RWPE2 (cell line): ENCODE results near the gene KEAP1.

ENCODE experiments used
- ATAC-seq: fragments of 200-7000 bp; cut with Tn5 transposase; 3 replicates; pipeline ENCODE4 v1.9.1; 2021; ENCODE audit warnings: low read depth
- DNase-seq: peaks from one replicate; pipeline ENCODE4 v3.0.0-alpha.2; 2020; ENCODE audit warnings: low spot score
- H3K27ac ChIP-seq: fragments of 450-650 bp; 2 replicates; pipeline ENCODE4 v1.5.1; 2017; ENCODE audit warnings: mild to moderate bottlenecking; ENCODE audit not compliant: poor library complexity, severe bottlenecking
- H3K27me3 ChIP-seq: fragments of 250-450 bp; sonication (Bioruptor Pico); 2 replicates; pipeline ENCODE4 v1.5.1; 2021; ENCODE audit warnings: mild to moderate bottlenecking, moderate library complexity; ENCODE audit not compliant: insufficient read depth, poor library complexity, severe bottlenecking
- H3K36me3 ChIP-seq: fragments of 250-450 bp; sonication (Bioruptor Pico); 2 replicates; pipeline ENCODE4 v1.5.1; 2020; ENCODE audit warnings: low read depth, mild to moderate bottlenecking, moderate library complexity
- H3K4me1 ChIP-seq: fragments of 250-450 bp; sonication (Bioruptor Pico); 2 replicates; pipeline ENCODE4 v1.5.1; 2021; ENCODE audit warnings: mild to moderate bottlenecking, moderate library complexity; ENCODE audit not compliant: insufficient read depth, poor library complexity, severe bottlenecking
- H3K4me3 ChIP-seq: fragments of 250-450 bp; sonication (Bioruptor Pico); 2 replicates; pipeline ENCODE4 v1.5.1; 2021; ENCODE audit warnings: mild to moderate bottlenecking, moderate library complexity; ENCODE audit not compliant: severe bottlenecking
- H3K9me3 ChIP-seq: fragments of 250-450 bp; sonication (Bioruptor Pico); 2 replicates; pipeline ENCODE4 v1.5.1; 2021; ENCODE audit warnings: mild to moderate bottlenecking, moderate library complexity; ENCODE audit not compliant: severe bottlenecking
- CTCF ChIP-seq: fragments of 450-650 bp; IDR thresholded peaks from one replicate; pipeline ENCODE4 v1.5.1; 2017; ENCODE audit warnings: mild to moderate bottlenecking, moderate library complexity; ENCODE audit not compliant: poor library complexity, severe bottlenecking

The KEAP1 gene

GRCh38 chr19:10516064-10516385, 12.9 kb upstream of the KEAP1 start:
- Histone ChIP-seq H3K27me3 (no peaks in the 10 kb centered on the region), H3K4me1 (peaks cover 3% of the 10 kb centered on the region), H3K4me3 (no peak overlapping the region), H3K27ac (peak overlapping the region; percentile 70), H3K9me3 (no peaks in the 10 kb centered on the region), H3K36me3 (no peaks in the 10 kb centered on the region)
- ATAC-seq, result no peak
- no peak for DNase-seq
- no peak for TF ChIP-seq CTCF

GRCh38 chr19:10514211-10515145, 11.3 kb upstream of the KEAP1 start:
- no peaks in the 10 kb centered on the region for H3K9me3 ChIP-seq
- DNase-seq, result no peak
- H3K36me3 ChIP-seq, result no peaks in the 10 kb centered on the region
- H3K4me3 ChIP-seq, result no peak overlapping the region
- no peak overlapping the region for H3K27ac ChIP-seq
- H3K4me1 ChIP-seq, result peaks cover 8% of the 10 kb centered on the region
- ATAC-seq, result no peak
- H3K27me3 ChIP-seq, result no peaks in the 10 kb centered on the region
- TF ChIP-seq CTCF, result no peak

- Histone ChIP-seq H3K9me3 (no peaks in the 10 kb centered on the region), H3K4me3 (no peak overlapping the region), H3K27ac (no peak overlapping the region), H3K27me3 (no peaks in the 10 kb centered on the region), H3K36me3 (no peaks in the 10 kb centered on the region), H3K4me1 (peaks cover 10% of the 10 kb centered on the region)
- no peak for TF ChIP-seq CTCF
- ATAC-seq (no peak), DNase-seq (no peak)
These were observed 10.1 kb upstream of the KEAP1 start for GRCh38 chr19:10513223-10513622.

- Histone ChIP-seq H3K4me3 (no peak overlapping the region), H3K36me3 (no peaks in the 10 kb centered on the region), H3K27me3 (no peaks in the 10 kb centered on the region), H3K4me1 (peaks cover 10% of the 10 kb centered on the region), H3K9me3 (no peaks in the 10 kb centered on the region), H3K27ac (peak overlapping the region; percentile 70)
- TF ChIP-seq CTCF, result peak; percentile 78
- DNase-seq, result no peak
- ATAC-seq, result peak; percentile 87
These were observed 7.2 kb upstream of the KEAP1 start for GRCh38 chr19:10510301-10510802.

- no peak overlapping the region for H3K4me3 ChIP-seq
- DNase-seq (no peak), ATAC-seq (no peak)
- TF ChIP-seq CTCF, result no peak
- H3K27ac ChIP-seq, result peak overlapping the region; percentile 70
- H3K27me3 ChIP-seq, result no peaks in the 10 kb centered on the region
- no peaks in the 10 kb centered on the region for H3K9me3 ChIP-seq
- peaks cover 10% of the 10 kb centered on the region for H3K4me1 ChIP-seq
- H3K36me3 ChIP-seq, result no peaks in the 10 kb centered on the region
These were observed 5.6 kb upstream of the KEAP1 start for GRCh38 chr19:10508707-10509106.
